Measurements from ENCODE around the gene COL5A1. TPM values are rescaled to one million over a fixed set of nuclear protein-coding genes. Genes with fewer than 3 reads are reported as not detected.

Gene COL5A1
- total RNA-seq, 1 donor: 188 TPM

DNA sequence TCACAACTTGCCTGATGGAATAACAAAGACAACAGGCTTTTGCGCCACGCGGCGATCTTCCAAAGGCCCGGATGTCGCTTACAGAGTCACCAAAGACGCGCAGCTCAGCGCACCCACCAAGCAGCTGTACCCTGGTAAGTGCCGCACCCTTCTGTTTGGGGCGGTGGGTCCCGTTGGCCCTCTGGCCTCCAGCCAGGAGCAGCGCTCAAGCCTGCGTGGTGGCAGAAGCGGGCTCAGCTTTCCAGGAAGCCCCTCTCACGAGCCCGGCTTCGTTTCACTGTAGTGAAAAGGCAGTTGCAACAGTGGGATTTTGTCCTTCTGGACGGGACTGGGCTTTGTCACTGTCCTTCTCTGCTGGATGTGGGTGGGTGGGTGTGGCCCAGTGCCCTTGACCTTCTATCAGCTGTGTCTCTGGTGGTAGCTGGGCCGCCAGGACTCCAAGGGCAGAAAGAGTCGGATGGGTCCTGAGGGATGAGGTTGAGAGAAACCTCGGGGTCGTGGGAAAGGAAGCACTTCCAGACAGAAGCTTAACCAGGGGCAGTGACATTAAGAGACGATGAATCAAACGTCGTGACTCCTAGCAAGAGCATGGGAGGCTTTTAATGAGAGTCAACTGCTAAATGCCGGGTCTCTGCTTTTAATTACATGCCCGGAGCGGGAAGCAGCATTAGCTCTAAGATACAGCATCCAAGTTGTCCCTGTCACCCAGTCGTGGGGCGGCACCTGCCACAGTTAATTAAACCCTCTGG, 49.5 kb downstream of the COL5A1 start:
- no peak overlapping the region for H3K4me3 ChIP-seq (ENCODE audit: low read depth, low read length)
- no peak for DNase-seq (ENCODE audit: low read depth)
- TF ChIP-seq, protein P1, sequence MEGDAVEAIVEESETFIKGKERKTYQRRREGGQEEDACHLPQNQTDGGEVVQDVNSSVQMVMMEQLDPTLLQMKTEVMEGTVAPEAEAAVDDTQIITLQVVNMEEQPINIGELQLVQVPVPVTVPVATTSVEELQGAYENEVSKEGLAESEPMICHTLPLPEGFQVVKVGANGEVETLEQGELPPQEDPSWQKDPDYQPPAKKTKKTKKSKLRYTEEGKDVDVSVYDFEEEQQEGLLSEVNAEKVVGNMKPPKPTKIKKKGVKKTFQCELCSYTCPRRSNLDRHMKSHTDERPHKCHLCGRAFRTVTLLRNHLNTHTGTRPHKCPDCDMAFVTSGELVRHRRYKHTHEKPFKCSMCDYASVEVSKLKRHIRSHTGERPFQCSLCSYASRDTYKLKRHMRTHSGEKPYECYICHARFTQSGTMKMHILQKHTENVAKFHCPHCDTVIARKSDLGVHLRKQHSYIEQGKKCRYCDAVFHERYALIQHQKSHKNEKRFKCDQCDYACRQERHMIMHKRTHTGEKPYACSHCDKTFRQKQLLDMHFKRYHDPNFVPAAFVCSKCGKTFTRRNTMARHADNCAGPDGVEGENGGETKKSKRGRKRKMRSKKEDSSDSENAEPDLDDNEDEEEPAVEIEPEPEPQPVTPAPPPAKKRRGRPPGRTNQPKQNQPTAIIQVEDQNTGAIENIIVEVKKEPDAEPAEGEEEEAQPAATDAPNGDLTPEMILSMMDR (IDR thresholded peaks at IDR 0.05; ENCODE audit: insufficient read depth, low read length): no peak

DNA sequence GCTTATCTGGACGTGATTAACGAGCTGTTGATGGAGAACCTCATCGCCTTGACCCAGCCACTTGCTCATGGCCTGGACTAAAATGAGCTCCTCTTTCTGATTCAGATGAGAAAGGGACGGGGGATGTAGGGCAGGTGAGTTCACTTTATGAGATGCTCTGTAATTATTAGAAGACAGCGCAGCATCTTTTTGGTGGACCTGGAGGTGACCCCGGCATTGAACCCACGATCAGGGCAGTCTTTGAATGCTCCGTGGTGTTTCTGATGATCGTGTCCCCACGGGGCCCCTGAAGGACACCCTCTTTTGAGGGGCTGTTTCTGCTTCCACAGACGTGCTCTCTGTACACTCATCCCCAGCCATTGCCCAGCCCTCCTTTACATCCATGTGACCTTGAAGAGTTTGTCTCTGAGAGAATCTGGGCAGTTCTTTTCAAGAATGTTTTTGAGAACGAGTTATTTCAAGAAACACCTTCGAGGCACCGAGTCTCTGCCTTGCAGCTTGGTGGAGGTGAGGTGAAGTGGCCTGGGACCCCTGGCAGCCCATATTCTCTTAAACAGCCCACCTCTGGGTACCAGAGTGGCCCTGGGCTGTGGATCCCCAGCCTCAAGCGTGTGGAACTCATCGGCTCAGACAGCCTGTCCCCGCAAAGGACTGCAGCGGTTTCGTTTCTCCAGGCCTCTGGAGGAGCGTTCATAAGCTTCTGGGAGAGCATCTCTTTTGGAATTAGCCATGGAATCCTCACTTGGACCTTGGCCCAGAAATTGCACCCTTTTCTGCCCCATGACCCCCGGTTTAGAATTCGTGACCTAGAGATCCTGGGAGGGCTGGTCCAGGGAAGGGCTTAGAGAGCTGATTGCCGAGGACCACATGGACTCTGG, 50.3 kb downstream of the COL5A1 start:
- no peak for DNase-seq (ENCODE audit: low read depth)
- H3K4me3 ChIP-seq (ENCODE audit: low read depth, low read length): no peak overlapping the region
- TF ChIP-seq, protein P1 (IDR thresholded peaks at IDR 0.05; ENCODE audit: insufficient read depth, low read length): no peak

DNA sequence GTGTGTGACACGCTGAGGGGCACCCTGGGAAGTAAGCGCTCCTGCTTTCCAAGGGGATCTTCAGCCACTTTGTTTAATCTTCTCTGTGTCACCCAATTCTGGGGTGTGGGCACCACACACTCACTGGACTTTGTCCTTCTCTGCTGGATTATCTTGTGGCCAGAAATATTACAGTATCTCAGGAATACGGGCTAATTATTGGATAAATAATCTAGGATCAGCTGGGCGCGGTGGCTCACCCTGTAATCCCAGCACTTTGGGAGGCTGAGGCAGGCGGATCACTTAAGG, 50.9 kb downstream of the COL5A1 start:
- DNase-seq (ENCODE audit: low read depth): no peak
- TF ChIP-seq, protein P1 (IDR thresholded peaks at IDR 0.05; ENCODE audit: insufficient read depth, low read length): no peak

DNA sequence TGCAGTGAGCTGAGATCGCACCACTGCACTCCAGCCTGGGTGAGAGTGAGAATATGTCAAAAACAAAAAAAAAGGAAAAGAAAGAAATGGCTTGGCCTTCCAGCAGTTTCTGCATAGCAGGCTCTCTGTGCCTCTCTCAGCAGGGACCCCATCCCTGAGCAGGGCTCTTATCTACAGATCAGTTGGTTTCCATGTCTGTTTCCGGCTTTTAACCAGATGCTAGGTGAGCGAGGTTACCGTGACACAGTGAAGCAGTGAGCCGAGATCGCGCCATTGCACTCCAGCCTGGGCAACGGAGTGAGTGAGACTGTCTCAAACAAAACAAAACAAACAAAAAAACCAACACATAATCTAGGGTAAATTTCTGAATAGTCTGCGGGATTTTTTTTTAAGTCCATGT, 51.4 kb downstream of the COL5A1 start:
- no peak overlapping the region for H3K4me3 ChIP-seq (ENCODE audit: low read depth, low read length)
- TF ChIP-seq, protein P1 (IDR thresholded peaks at IDR 0.05; ENCODE audit: insufficient read depth, low read length): no peak
- DNase-seq (ENCODE audit: low read depth): no peak

More for the DNA sequence above, 50.9 kb downstream of the COL5A1 start:
- H3K4me3 ChIP-seq (ENCODE audit: low read depth, low read length): no peak overlapping the region

DNA sequence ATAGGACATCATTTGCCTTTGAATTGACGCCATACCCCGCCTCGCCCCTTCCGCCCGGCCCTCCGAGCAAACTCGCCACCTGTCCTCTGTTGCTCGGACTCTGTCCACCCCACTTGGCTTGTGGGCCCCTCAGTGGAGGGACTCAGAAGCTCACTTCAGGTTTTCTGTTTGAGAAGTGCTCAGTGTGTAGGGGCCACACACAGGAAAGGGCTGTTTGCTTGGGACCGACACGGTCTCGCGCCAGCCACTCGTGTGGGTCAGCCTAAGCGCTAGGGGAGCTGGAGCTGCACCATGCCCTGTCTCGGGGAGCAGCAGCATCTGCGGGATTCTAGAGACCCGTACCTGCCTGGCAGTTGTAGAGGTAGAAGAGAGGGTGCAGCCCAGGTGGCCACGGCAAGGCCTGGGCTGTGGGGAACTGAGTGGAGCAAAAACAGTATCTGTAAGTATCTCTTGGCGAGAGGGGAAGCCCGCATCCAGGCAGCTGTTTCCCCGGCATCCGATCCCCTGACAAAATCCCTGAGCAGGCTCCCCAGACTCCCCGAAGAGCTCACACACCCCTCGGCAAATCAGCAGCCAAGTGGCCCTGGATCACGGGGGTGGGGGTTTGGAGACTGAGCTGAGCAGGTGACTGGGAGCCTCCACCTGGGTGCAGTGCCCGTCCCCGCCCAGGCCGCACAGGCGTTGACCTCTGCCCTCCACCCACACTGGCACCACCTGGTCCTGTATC, 52.2 kb downstream of the COL5A1 start:
- TF ChIP-seq, protein P1 (IDR thresholded peaks at IDR 0.05; ENCODE audit: insufficient read depth, low read length): no peak
- no peak overlapping the region for H3K4me3 ChIP-seq (ENCODE audit: low read depth, low read length)
- DNase-seq (ENCODE audit: low read depth): no peak

DNA sequence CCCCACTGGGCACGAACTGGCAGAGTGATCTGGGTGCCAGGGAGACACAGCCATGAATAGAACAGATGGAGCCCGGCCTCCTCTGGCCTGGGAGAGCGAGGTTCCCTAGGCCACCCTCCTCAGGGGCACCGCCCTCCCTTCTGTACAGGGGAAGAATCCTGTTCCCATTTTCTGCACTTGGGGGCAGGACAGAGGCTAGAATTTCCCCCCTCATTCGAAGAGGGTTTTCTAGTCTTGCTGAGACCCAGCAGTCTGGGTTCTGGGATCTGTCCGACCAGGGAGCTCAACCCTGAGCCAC, 52.7 kb downstream of the COL5A1 start:
- H3K4me3 ChIP-seq (ENCODE audit: low read depth, low read length): no peak overlapping the region
- DNase-seq (ENCODE audit: low read depth): no peak
- TF ChIP-seq, protein P1 (IDR thresholded peaks at IDR 0.05; ENCODE audit: insufficient read depth, low read length): no peak
